Hindlimb muscle (tissue), 1 donor: ENCODE results near the gene OR52M1. TPM values are rescaled to one million over a fixed set of nuclear protein-coding genes. Genes with fewer than 3 reads are reported as not detected.

Source experiments
- DNase-seq: peaks from one replicate; pipeline ENCODE4 v3.0.0-alpha.2; 2013
- polyA plus RNA-seq: library from polyadenylated mRNA; unstranded; fragments of 120-200 nt; gene quantifications from one replicate; pipeline ENCODE4 v1.2.1, GENCODE V29; 2013; ENCODE audit not compliant: insufficient read length

Gene OR52M1
- polyA plus RNA-seq, 1 donor: not detected

DNA sequence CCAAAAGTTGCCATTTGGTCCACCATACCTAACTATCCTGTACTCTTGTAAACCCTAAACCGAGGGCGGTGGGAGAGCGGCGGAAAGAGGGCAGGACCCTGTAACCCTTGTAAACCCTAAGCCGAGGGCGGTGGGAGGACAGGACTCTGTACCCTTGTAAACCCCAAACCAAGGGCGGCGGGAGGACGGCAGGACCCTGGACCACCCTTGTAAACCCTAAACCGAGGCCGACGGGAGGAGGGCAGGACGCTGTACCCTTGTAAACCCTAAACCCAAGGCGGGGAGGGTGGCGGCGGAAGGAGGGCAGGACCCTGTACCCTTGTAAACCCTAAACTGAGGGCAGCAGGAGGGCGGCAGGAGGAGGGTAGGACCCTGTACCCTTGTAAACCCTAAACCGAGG is 24.1 kb downstream of the OR52M1 start:
- DNase-seq: no peak

DNA sequence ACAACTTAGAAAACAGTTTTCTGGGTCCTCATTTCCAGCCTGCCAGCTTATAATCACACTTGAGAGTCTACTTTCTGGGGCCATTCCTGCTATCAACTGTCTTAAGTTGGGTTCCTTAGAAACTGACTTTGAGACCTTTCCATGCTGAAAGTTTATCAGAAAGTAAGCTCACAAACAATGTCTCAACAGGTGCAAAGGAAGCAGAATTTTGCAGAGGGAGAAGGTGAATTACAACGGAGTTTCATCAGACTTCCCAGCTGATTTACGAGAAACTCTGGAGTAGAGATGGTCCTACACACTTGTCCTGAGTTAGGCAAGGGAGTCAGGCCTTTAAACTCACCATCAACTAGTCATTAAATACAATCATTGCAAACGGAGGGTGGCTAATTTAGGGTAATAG is 31.9 kb downstream of the OR52M1 start:
- no peak for DNase-seq

DNA sequence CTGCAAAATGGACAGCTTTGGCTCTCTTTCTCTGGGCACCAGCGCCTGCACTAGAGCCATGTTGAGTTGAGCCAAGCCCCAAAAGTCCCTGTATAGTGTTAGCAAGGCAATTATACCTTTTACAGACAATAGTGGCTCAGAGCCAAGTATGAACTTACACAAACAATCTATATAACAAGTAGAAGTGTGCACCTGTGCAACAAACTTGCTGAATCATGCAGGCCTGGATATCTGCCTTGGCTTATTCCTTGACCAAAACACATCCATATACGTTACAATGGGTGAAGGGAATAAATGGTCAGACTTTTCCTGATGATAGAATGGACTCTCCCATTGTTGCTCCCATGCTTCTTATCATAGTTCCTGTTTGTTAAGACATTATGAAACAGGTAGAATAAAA is 32.8 kb downstream of the OR52M1 start:
- no peak for DNase-seq

DNA sequence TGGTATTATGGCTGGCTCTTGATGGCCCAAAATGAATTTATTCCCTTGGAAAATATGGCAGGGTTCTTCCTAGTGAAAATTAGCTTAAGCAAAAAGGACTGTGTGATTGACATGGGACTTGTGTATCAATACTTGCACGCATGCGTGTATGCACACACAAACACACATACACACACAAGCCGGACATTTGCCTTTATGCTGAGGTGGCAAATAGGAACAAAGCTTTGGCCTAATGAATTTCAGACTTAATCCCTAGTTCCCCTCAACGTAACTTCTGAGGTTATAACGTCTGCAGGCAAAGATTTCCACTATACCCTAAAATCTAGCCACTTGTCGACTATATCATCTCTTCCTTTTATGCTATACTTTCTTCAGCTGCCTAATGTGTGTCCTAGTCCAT is 33.6 kb downstream of the OR52M1 start:
- DNase-seq: no peak

DNA sequence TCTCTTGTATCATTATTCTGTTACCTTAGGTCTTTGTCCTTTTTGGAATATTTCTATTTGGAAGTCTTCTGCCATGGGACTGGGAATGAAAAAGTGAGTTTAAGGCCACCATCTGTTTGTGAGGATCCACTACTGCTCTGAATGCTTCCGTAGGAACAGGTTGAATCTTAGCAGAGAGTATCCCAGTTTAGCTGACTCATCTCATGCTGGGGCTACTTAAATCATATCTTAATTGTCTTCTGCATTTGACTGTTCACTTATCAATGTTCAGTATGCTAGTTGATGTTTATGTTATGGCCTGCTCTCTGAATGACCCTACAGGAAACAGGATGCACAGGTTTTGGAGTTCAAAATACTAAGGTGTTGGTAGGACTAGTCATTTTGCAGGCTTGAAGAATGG is 35.1 kb downstream of the OR52M1 start:
- DNase-seq: no peak

DNA sequence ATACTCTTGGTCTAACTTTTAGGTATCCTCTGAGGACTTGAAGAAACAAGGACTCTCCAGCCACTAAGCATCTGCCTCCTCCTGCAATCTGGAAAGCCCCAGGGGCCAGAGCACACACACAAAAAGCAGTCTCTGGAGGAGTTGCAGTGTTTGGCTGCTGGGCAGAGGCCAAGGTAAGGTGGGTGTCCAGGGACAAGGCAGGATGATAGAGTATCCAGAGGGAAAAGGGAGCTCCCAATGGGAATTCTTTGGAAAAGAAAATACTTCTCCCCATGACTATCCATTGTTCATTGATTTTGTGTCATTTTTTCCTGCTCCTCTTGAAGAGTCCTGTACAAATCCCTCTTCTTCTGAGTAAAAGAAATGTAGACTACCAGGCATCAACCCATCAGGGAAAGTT is 36.5 kb downstream of the OR52M1 start, which contains the start of gene OR52I2:
TSS of gene OR52I2 (plus strand) at position 301 of the 400 bp plus-strand sequence.
- DNase-seq: no peak

DNA sequence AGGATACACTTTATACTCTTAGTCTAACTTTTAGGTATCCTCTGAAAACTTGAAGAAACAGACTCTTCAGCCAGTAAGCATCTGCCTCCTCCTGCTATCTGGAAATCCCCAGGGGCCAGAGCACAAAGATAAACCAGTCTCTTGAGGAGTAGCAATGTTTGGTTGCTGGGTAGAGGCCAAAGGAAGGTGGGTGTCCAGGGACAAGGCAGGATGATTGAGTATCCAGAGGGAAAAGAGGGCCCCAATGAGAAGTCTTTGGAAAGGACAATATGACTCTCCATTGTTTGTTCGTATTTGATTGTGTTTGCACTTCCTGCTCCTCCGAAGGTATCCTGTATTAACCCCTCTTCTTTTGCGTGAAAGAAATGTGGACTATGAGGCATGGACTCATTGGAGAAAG is 44.0 kb downstream of the OR52M1 start:
- no peak for DNase-seq

DNA sequence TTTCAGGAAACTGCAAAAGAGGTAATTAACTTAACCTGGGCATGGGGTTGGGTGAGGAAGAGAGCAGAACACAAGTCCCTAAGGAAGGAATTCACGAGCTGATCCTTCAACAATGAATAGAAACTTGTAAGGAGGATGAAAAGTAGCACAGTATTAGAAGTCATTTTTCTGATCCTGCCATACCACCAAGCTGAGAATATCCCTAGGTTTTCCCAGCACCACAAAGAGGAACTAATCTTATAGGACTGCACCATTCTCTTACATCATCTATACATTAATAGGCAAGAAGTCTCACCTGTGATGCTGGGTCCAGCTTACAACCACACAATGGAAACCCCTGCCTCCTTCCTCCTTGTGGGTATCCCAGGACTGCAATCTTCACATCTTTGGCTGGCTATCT is 48.7 kb downstream of the OR52M1 start, which contains the start of gene OR52I1:
TSS of gene OR52I1 (plus strand) at position 301 of the 400 bp plus-strand sequence. CDS start at position 301, 0 bp downstream.
- DNase-seq: no peak

Other genes starting within 250 kb of the OR52M1 start
- gene OR52B4, start 176.8 kb upstream of the OR52M1 start, polyA plus RNA-seq: not detected
- 8.1 TPM for gene TRIM21, start 151.5 kb upstream of the OR52M1 start, polyA plus RNA-seq
- gene OR52K2, start 95.9 kb upstream of the OR52M1 start, polyA plus RNA-seq: not detected
- gene OR52K1, start 62.5 kb upstream of the OR52M1 start, polyA plus RNA-seq: 0.12 TPM
- gene OR52I2, start 36.6 kb downstream of the OR52M1 start, polyA plus RNA-seq: not detected
- gene OR52I1, start 48.8 kb downstream of the OR52M1 start, polyA plus RNA-seq: not detected
- gene TRIM68, start 63.0 kb downstream of the OR52M1 start, polyA plus RNA-seq: 8.6 TPM
- gene OR51D1, start 92.3 kb downstream of the OR52M1 start, polyA plus RNA-seq: not detected
- gene OR51E1, start 98.8 kb downstream of the OR52M1 start, polyA plus RNA-seq: 1.7 TPM
- gene OR51E2, start 152.7 kb downstream of the OR52M1 start, polyA plus RNA-seq: 0.76 TPM
- gene MMP26, start 159.6 kb downstream of the OR52M1 start, polyA plus RNA-seq: not detected
- not detected for gene OR51F1, start 224.7 kb downstream of the OR52M1 start, polyA plus RNA-seq